SHP77 (cell line): ENCODE results near the gene INAFM2.
A peak's percentile ranks its signal among the peaks of the same experiment; 100 is the strongest.

ENCODE experiments used
- DNase-seq, 2 experiments: peaks; one replicate each; lab custom pipeline; 2025; lab: John Stamatoyannopoulos, UW

INAFM2 gene

DNA sequence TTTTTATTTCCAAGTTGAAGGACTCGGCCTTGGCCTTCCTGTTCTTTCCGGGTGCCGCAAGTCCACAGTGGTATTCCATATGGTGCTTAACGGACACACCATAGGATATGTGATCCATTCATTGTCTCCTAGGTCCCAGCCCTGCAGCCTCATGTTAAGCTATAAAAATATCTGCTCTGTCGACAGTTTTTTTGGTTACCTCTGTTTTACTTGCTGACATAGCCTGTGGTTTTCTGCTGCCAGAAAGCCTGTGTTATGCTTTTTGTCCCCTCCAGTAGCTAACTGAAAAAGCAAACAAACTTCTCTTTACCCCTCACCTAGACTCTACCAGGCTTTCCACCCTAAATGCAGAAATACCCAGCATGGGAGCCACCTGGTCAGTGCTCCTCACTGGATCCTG lies 5.3 kb downstream of the INAFM2 start:
- DNase-seq: no peak

DNA sequence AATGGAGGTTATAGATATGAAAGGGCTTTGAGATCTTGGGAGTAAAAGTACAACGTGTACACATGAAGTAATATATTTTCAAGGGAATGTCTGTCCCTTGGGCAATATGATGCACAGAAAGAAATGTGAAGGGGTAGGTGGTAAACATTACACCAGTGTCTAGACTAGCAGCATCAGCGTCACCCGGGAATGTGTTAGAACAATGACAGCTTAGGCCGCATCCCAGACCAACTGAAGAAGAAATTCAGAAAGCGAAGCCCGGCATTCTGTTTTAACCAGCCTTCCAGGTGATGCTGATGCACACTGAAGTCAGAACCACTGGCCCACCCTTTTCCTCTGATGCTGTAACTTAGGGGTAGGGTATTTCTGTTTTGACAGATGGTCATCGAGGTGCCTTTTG lies 6.3 kb downstream of the INAFM2 start:
- no peak for DNase-seq

GRCh38 chr15:40330368-40330836 lies 6.9 kb downstream of the INAFM2 start:
- peak; percentile 59 to 81 for DNase-seq

DNA sequence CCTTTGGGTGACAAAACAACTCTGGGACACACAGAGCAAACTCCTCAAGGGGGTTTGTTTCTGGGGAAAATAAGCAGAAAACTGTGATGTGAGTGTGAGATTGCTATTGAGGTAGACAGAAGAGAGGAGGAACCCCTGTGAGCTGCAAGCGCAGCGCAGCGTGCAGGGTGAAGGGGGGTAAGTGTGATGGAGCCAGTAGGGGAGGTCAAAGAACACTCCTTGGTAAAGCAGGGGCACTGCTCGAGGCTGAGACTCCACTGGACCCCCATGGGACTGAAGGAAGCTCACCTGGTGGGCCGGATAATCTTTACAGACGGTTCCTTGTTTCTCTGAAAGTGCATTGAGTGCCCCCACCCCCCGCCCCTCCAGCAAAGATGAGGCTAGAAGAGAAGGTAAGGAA lies 7.5 kb downstream of the INAFM2 start:
- no peak for DNase-seq

DNA sequence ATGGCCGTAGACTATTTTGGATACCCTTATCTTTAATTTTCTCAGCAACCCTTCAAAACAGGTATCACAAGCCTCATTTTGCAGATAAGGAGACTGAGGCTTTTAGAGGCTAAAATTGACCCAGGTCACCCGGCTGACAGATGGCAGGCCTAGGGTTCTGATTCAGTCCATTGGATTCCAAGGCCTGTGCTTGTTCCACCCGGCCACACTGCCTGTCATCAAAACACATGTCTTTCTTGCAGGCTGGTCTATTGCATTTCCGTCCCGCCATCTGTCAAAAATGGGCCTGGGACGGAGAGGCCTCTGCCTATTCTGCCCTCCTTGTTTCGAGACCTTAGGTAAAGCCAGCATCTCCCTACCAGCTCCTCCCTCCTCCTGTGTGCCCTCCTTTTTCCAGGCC lies 8.1 kb downstream of the INAFM2 start:
- no peak for DNase-seq

DNA sequence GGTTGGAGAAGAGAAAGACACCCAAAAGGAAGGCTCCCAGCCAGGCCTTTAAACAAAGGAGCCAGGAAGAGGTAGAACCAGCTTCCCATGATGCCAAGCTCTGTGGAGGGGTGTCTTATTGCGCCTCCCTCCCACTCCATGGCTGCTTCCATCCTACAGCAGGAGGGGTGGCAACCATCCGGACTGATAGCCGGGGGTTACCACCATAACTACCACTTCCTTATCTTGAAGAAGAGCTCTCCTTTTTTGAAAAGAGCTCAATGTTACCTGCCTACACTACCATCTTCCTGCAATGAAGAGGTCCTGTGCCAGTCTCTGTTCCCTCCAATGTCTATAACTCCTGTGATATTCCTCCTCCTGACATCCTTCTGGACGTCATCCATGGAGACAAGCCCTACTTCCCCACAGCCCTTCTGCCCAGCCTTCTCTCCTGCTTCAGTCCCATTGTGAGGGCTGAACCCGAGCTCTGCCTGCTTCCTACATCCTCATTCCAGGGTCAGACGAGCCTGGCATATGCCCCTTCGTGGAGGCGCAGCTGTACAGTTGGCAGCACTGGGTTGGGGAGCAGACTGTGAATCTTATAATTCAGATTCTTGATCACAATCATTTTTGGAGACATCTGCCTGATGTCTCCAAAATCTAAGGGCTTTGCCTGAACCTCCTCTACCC lies 8.8 kb downstream of the INAFM2 start:
- no peak for DNase-seq

- DNase-seq: peak in 1 of 2 experiments; percentile 39
Measured at GRCh38 chr15:40333922-40334492, 10.5 kb downstream of the INAFM2 start.

DNA sequence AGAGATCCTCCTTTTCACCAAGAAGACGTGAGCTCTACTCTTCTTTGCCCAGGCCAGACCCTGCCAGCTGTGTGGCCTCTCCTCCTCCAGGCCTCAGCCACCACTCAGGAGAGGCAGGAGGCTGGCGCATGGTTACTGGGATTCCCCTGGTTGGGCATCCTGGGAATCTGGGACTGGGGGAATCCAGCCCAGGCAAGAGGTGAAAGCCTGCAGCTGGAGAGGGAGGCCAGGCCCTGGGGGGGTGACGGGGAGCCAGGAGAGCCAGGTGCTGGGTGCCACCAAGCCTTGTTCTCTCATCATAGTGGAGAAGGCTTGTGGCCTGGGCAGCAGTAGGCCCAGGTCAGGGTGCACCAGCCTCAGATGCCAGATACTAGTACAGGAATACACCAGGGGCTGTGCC lies 11.0 kb downstream of the INAFM2 start:
- DNase-seq: no peak

DNA sequence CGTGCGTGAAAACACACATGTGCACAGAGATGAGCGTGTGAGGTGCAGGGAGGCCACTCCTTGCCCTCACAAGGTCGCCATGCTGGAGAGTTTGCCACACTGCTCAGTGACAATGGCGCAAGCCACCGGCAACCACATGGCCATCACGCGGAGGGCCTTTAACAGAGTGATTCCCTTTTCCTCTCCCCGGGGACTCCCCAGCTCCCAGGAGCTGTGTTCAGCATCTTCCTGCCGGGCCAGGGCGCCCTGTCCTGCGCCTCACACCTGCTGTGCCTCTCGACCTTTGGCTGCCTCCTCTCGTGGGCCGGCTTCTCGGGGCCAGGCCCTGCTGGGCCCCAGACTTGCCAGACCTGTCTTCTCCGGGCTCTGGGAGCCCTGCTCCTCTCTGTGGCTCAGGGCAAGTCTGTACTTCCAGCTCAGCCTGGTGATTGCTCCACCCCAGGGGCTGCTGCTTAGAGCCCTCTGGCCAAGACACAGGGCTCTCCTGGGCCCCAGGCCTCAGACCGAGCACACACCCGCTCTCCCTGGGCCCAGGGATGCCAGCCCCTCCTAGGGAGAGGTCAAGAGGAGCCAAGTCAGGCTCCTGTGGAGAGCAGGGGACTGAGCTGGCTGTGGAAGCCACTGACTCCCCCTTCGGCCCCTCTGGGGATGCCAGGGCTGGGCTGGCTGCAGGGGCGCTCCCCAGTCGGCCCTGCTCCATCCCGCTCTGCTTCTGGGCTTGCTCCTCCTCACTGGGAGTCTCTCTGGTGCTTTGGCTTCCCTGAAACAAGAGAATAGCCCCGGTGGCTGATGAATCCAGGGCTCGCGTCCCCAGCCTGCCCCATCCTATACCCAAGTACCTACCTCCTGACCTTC lies 11.7 kb downstream of the INAFM2 start:
- no peak for DNase-seq

GRCh38 chr15:40335938-40336743 lies 12.6 kb downstream of the INAFM2 start:
- no peak for DNase-seq

GRCh38 chr15:40336744-40337122 lies 13.2 kb downstream of the INAFM2 start:
- no peak for DNase-seq

GRCh38 chr15:40337597-40337996 lies 14.1 kb downstream of the INAFM2 start:
- no peak for DNase-seq

- peak; percentile 49 to 82 for DNase-seq
Measured at GRCh38 chr15:40338041-40338657, 14.7 kb downstream of the INAFM2 start.

GRCh38 chr15:40338921-40339620 lies 15.6 kb downstream of the INAFM2 start:
- no peak for DNase-seq

- no peak for DNase-seq
Measured at GRCh38 chr15:40339621-40339945, 16.1 kb downstream of the INAFM2 start.

DNA sequence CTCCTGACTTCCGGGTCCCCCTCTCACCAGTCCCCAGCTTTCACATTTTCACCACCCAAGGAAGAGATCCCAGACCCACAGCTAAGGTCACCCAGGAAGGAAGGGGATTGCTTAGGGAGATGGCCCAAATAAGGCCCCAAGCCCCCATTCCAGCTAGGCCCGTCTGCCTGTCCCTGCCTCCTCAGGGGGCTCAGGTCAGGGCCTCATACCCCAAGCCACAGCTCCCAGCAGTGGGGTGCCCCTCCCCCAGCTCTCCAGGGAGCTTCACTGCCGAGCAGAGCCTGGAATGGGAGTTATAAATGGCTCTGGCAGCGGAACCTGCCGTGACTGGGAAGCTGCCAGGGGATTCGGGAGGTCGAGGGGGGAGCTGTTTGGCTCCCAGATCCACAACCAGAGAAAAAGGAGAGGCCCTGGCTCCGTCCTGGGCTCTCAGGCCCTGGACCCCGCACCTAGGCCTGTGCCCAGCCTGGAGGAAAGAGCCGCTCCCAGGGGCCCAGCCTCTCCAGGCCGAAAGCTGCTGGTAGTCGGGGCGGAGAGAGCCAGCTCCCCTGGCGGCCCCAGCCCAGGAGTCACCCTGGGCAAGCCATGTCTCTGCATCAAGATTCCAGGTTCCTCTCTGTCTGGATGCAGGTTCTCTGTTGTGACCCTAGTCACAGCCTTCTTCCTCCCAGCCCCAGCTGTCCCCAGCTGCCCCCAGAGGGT lies 16.7 kb downstream of the INAFM2 start:
- no peak for DNase-seq

DNA sequence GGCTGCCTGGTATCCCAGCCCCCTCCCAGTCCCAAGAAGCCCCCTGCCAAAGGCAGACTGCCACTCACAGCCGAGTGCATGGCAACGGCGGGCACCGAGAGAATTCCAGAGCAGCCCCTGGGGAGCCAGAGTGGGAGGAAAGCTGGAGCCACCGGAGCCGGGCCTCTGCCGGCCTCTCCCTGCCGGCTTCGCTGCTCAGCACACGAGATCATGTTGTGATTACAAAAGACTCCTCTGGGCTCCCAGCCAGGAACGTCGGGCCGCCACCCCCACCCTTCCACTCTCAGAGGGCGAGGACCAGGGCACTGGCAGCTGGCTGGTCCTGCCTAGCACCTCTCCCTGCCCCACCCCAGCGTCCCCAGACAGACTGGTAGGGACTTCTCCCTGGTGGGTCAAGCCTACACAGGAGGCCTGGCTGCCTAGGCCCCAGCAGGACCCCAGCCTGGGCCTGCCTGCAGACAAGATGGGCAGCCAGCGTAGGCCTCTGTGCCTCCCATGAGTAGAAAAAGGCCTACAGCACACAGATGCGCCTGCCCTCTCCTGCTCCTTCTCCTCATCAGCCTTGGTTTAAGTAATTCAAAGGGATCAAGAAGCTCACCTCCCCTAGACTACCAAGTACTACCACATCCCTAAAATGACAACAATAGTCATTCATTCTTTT lies 17.4 kb downstream of the INAFM2 start, which contains the start of gene CCDC9B:
Gene CCDC9B (minus strand): TSS at position 200 of the 661 bp plus-strand sequence. CDS start 120 bp downstream, at position 80.
- DNase-seq: peak; percentile 88 to 89

DNA sequence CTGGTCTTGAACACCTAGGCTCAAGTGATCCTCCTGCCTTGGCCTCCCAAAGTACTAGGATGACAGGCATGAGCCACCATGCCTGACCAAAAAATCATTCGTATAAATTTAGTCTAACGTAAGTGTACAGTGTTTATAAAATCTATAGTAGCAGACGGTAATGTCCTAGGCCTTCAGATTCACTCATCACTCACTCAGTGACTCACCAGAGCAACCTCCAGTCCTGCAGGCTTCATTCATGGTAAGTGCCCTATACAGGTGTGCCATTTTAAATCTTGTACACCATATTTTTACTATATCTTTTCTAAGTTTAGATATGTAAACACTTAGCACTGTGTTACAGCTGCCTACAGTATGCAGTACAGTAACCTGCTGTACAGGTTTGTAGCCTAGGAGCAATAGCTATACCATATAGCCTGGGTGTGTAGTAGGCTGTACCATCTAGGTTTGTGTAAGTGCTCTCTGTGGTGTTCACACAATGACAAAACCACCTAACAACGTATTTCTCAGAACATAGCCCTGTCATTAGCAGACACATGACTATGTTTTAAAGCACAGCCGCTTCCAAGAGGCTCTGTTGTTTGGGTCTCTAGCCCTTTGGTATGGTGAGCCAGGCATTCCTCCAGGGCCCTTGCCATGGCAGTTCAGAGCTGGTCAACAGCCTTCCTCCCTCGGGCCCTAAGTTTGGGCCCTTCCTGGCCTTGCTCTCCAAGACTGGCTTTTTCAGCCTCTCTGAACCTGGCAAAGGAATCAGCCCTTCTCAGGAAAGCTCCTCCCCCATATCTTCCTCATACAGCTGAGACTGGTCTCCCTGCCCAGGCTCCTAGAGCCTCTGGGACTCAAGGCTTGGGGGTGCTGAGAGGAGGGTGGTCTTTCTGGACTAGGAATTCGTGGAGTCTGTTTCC lies 19.2 kb downstream of the INAFM2 start:
- DNase-seq: no peak

- no peak for DNase-seq
Measured at GRCh38 chr15:40343512-40343911, 20.0 kb downstream of the INAFM2 start.
